Right atrium auricular region (tissue), 2 donors: ENCODE measurements around the gene L3MBTL2. TPM values are rescaled to one million over a fixed set of nuclear protein-coding genes. Genes with fewer than 3 reads are reported as not detected.

ENCODE experiments used
- DNase-seq: peaks from one replicate; pipeline ENCODE4 v3.0.0-alpha.2; 2019; ENCODE audit warnings: low spot score
- H3K27ac ChIP-seq, 2 donors: fragments of 200-600 bp; sonication (generic); 1 replicate in 1 of 2; 2 replicates in 1 of 2; pipeline ENCODE4 v1.5.1; 2016 to 2019
- H3K27me3 ChIP-seq, 2 donors: fragments of 200-600 bp; sonication (generic); one replicate each; pipeline versions ENCODE4 v1.5.1 to v1.6.0; 2017 to 2019
- H3K36me3 ChIP-seq: fragments of 200-600 bp; sonication (generic); one replicate; pipeline ENCODE4 v1.5.1; 2016
- H3K4me1 ChIP-seq, 2 donors: fragments of 200-600 bp; sonication (generic); one replicate each; pipeline versions ENCODE4 v1.5.1 to v1.6.0; 2017 to 2019
- H3K4me3 ChIP-seq, 2 donors: fragments of 200-600 bp; sonication (generic); 1 replicate in 1 of 2; 2 replicates in 1 of 2; pipeline ENCODE4 v1.5.1; 2017 to 2019; ENCODE audit warnings: mild to moderate bottlenecking in 1 of 2, moderate library complexity in 1 of 2
- H3K9me3 ChIP-seq, 2 donors: fragments of 200-600 bp; sonication (generic); one replicate each; pipeline ENCODE4 v1.5.1; 2019
- total RNA-seq, 2 donors: library from RNA; depleted of rRNA; stranded (reverse); fragments of >200 nt; gene quantifications; one replicate each; pipeline ENCODE4 v1.1.0, GENCODE V29; 2016
- TF ChIP-seq, protein P1 (sequence below), 2 donors: fragments of 200-600 bp; sonication (generic); IDR thresholded peaks; one replicate each; pipeline ENCODE4 v1.5.1; 2019; ENCODE audit warnings: antibody characterized with exemption in 2 of 2

Gene L3MBTL2
- total RNA-seq, 2 donors from 2014 or later: 9.0 to 14.6 TPM

DNA sequence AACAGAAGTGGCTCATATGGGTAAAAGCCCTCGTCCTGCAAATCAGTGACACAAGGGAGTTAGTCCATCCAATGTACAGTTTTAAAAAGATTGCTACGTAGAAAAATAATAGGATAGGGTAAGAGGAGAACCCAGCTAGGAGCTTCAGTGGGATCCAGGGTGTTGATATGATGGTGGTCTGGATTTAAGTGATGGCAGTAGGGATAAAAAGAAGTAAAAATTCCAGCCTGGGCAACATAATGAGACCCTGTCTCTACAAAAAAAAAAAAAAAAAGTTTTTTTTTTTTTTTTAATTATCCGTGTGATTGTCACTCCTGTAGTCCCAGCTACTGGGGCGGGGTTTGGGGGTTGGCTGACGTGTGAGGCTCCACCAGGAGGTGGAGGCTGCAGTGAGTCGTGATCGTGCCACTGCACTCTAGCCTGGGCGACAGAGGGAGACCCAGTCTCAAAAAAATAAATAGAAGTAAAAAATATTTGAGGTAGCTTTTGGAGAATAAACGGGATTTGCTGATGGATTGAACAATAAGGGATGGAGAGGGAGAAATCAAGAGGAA is 7.0 kb upstream of the L3MBTL2 start:
- peak overlapping the region; percentile 25 to 69 for H3K27ac ChIP-seq
- H3K4me3 ChIP-seq: peak overlapping the region; percentile 61 to 83
- H3K4me1 ChIP-seq: peaks cover 0 to 18% of the 10 kb centered on the region in 2 donors
- no peaks in the 10 kb centered on the region for H3K27me3 ChIP-seq
- no peaks in the 10 kb centered on the region for H3K36me3 ChIP-seq
- TF ChIP-seq, protein P1, sequence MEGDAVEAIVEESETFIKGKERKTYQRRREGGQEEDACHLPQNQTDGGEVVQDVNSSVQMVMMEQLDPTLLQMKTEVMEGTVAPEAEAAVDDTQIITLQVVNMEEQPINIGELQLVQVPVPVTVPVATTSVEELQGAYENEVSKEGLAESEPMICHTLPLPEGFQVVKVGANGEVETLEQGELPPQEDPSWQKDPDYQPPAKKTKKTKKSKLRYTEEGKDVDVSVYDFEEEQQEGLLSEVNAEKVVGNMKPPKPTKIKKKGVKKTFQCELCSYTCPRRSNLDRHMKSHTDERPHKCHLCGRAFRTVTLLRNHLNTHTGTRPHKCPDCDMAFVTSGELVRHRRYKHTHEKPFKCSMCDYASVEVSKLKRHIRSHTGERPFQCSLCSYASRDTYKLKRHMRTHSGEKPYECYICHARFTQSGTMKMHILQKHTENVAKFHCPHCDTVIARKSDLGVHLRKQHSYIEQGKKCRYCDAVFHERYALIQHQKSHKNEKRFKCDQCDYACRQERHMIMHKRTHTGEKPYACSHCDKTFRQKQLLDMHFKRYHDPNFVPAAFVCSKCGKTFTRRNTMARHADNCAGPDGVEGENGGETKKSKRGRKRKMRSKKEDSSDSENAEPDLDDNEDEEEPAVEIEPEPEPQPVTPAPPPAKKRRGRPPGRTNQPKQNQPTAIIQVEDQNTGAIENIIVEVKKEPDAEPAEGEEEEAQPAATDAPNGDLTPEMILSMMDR (IDR thresholded peaks at IDR 0.05): peak in 1 of 2 donors; percentile 16
- no peak for DNase-seq
- no peaks in the 10 kb centered on the region for H3K9me3 ChIP-seq

DNA sequence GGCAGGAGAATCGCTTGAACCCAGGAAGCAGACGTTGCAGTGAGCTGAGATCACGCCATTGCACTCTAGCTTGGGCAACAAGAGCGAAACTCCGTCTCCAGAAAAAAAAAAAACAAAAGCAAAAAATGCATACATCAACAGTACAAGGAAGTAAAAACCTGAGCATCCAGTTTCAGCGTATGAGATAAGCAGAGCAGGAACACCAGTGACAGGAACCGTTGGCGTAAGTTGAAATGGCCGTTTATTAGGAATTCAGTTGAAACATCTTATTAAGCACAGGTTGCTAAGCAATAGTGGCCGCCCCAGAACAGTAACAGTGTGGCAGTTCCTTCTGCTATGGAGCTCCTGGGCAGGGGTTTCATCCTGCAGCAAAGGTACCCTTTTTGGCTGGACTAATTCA is 4.0 kb upstream of the L3MBTL2 start:
- no peak for DNase-seq
- H3K27ac ChIP-seq: no peak overlapping the region
- no peaks in the 10 kb centered on the region for H3K36me3 ChIP-seq
- H3K27me3 ChIP-seq: no peaks in the 10 kb centered on the region
- H3K4me3 ChIP-seq: no peak overlapping the region
- TF ChIP-seq, protein P1 (IDR thresholded peaks at IDR 0.05): no peak
- H3K4me1 ChIP-seq: peaks cover 0 to 24% of the 10 kb centered on the region in 2 donors
- H3K9me3 ChIP-seq: no peaks in the 10 kb centered on the region

DNA sequence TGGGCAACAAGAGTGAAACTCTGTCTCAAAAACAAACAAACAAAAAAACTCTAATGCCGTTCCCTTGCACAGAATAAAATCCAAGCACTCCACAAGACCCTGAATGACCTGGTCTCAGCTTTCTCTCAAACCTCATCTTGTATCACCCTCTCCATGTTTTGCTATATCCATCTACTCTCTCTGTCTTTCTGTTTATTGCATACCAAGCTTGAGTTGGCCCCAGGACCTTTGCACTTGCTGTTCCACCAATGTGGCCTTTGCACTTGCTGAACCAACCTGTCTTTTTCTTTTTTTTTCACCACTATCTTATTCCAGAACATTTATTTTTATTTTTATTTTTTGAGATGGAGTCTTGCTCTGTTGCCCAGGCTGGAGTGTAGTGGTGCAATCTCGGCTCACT is 2.0 kb upstream of the L3MBTL2 start:
- TF ChIP-seq, protein P1 (IDR thresholded peaks at IDR 0.05): no peak
- Histone ChIP-seq H3K4me3 (no peak overlapping the region), H3K27me3 (no peaks in the 10 kb centered on the region), H3K36me3 (no peaks in the 10 kb centered on the region), H3K4me1 (peaks cover 0 to 14% of the 10 kb centered on the region in 2 donors), H3K9me3 (no peaks in the 10 kb centered on the region), H3K27ac (no peak overlapping the region)
- DNase-seq: no peak

DNA sequence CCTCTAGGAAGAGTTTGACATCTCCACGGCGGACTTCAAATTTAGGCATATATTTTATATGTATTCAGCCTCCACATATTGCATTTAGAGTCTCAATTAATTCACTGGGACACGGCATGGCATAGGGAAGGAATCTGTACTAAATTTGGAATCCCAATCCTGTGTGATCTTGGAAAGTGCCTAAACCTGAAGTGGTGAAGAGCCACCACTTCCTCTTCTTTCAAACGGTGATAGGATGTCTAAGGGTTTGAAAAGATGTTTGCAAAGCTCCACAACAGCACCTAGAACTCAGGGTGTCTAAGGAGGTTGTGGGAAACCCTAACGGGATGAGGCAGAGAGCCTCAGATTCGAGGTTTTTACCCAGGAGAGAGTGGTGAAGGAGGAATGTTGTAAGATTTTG is 1.0 kb upstream of the L3MBTL2 start:
- Histone ChIP-seq H3K9me3 (no peaks in the 10 kb centered on the region), H3K4me3 (no peak overlapping the region), H3K27ac (no peak overlapping the region), H3K36me3 (no peaks in the 10 kb centered on the region), H3K27me3 (no peaks in the 10 kb centered on the region), H3K4me1 (peaks cover 0 to 8% of the 10 kb centered on the region in 2 donors)
- DNase-seq: no peak
- TF ChIP-seq, protein P1 (IDR thresholded peaks at IDR 0.05): no peak

DNA sequence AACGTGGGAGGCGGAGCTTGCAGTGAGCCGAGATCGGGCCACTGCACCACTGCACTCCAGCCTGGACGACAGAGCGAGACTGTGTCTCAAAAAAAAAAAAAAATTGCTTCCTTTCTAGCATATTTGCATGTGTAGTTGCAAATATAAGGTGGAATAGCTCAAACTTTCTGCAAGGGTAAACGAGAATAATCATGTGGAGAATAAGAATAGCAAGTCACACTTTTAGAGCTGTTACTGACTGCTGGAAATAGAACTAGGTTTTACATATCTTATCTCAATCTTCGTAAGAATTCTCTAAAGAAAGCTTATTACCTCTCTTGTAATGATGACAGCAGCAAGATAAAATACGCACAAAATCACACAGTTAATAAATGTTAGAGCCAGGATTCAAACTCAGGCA is 1.6 kb downstream of the L3MBTL2 start:
- H3K27me3 ChIP-seq: no peaks in the 10 kb centered on the region
- DNase-seq: no peak

More for the DNA sequence above, 1.6 kb downstream of the L3MBTL2 start:
- Histone ChIP-seq H3K4me1 (peaks cover 0 to 8% of the 10 kb centered on the region in 2 donors), H3K4me3 (no peak overlapping the region), H3K27ac (no peak overlapping the region), H3K9me3 (no peaks in the 10 kb centered on the region), H3K36me3 (peaks cover 17% of the 10 kb centered on the region)
- TF ChIP-seq, protein P1 (IDR thresholded peaks at IDR 0.05): no peak
